IMR-90 (cell line): Measurements from ENCODE around the gene TEKT4. TPM values are rescaled to one million over a fixed set of nuclear protein-coding genes. Genes with fewer than 3 reads are reported as not detected.

ENCODE experiments used
- ATAC-seq: fragments of 200-7000 bp; cut with Tn5 transposase; 2 replicates; pipeline ENCODE4 v1.9.1; 2020; ENCODE audit warnings: low read depth, mild to moderate bottlenecking, moderate library complexity
- BruUV-seq: library from RNA; stranded (reverse); fragments of 400-500 nt; replicated peaks from 2 replicates; lab custom pipeline; 2021; lab: Mats Ljungman, UMichigan
- CTCF ChIA-PET: fragments of 300-600 bp; formaldehyde crosslinking; extraction: SDS; loops from one replicate; lab custom pipeline; 2021; ENCODE audit warnings: antibody characterized with exemption; lab: Yijun Ruan, JAX
- POLR2A ChIA-PET: fragments of 300-600 bp; sonication (Branson Sonifier 250); formaldehyde crosslinking; loops from one replicate; lab custom pipeline; 2022; ENCODE audit warnings: antibody characterized with exemption; ENCODE audit not compliant: unreplicated experiment; lab: Charles Lee
- DNase-seq: peaks from one replicate; pipeline ENCODE4 v3.0.0; 2013
- H2AFZ ChIP-seq: replicated peaks from 2 replicates; pipeline ENCODE3; 2013; ENCODE audit warnings: low read length, mild to moderate bottlenecking; ENCODE audit not compliant: poor library complexity
- H2AK5ac ChIP-seq: 2 replicates; pipeline ENCODE4 v1.6.1; 2013; ENCODE audit warnings: low read depth, low read length, inconsistent platforms
- H2AK9ac ChIP-seq: replicated peaks from 2 replicates; pipeline ENCODE3; 2013; ENCODE audit warnings: mild to moderate bottlenecking, low read depth, low read length, moderate library complexity; ENCODE audit not compliant: poor library complexity
- H2BK120ac ChIP-seq: 2 replicates; pipeline ENCODE4 v1.6.1; 2013; ENCODE audit warnings: low read depth, low read length, inconsistent platforms
- H2BK15ac ChIP-seq: 3 replicates; pipeline ENCODE4 v1.6.1; 2013; ENCODE audit warnings: low read depth, low read length, inconsistent platforms
- H2BK20ac ChIP-seq: 2 replicates; pipeline ENCODE4 v1.6.1; 2013; ENCODE audit warnings: low read depth, mild to moderate bottlenecking, inconsistent platforms, low read length, moderate library complexity
- H2BK5ac ChIP-seq: 2 replicates; pipeline ENCODE4 v1.6.1; 2013; ENCODE audit warnings: mild to moderate bottlenecking, low read depth, low read length, inconsistent platforms; ENCODE audit not compliant: poor library complexity, severe bottlenecking
- H3K14ac ChIP-seq: replicated peaks from 2 replicates; pipeline ENCODE4 v1.6.1; 2013; ENCODE audit warnings: low read depth, low read length, inconsistent platforms
- H3K18ac ChIP-seq: 2 replicates; pipeline ENCODE4 v1.6.1; 2013; ENCODE audit warnings: low read depth, low read length, control low read depth
- H3K23ac ChIP-seq: 2 replicates; pipeline ENCODE4 v1.6.1; 2013; ENCODE audit warnings: low read depth, low read length, inconsistent platforms
- H3K27ac ChIP-seq: 2 replicates; pipeline ENCODE4 v1.5.1; 2013; ENCODE audit warnings: mild to moderate bottlenecking, control low read depth, low read length; ENCODE audit not compliant: insufficient read depth
- H3K27me3 ChIP-seq: 2 replicates; pipeline ENCODE4 v1.6.1; 2013; ENCODE audit warnings: low read length; ENCODE audit not compliant: control insufficient read depth, insufficient read depth
- H3K36me3 ChIP-seq: 2 replicates; pipeline ENCODE4 v1.6.1; 2013; ENCODE audit warnings: low read length, mixed read lengths; ENCODE audit not compliant: control insufficient read depth, insufficient read depth
- H3K4ac ChIP-seq: 2 replicates; pipeline ENCODE4 v1.6.1; 2013; ENCODE audit warnings: low read depth, low read length, inconsistent platforms
- H3K4me1 ChIP-seq: 2 replicates; pipeline ENCODE4 v1.6.1; 2013; ENCODE audit warnings: low read length, mixed read lengths; ENCODE audit not compliant: control insufficient read depth, insufficient read depth
- H3K4me2 ChIP-seq: 2 replicates; pipeline ENCODE4 v1.6.1; 2013; ENCODE audit warnings: low read depth, mild to moderate bottlenecking, control low read depth, low read length, moderate library complexity
- H3K4me3 ChIP-seq: 2 replicates; pipeline ENCODE4 v1.5.1; 2013; ENCODE audit warnings: low read depth, mild to moderate bottlenecking, control low read depth, low read length, moderate library complexity; ENCODE audit not compliant: insufficient read depth
- H3K56ac ChIP-seq: 2 replicates; pipeline ENCODE4 v1.6.1; 2013; ENCODE audit warnings: low read length, inconsistent platforms; ENCODE audit not compliant: insufficient read depth; ENCODE audit errors: extremely low read depth
- H3K79me1 ChIP-seq, 2 experiments: 2 replicates each; pipeline ENCODE4 v1.6.1; 2013; ENCODE audit warnings: low read length in 2 of 2, inconsistent platforms in 1 of 2, low read depth in 1 of 2
- H3K9ac ChIP-seq: 2 replicates; pipeline ENCODE4 v1.6.1; 2013; ENCODE audit warnings: low read depth, low read length, control low read depth
- H3K9me1 ChIP-seq: 2 replicates; pipeline ENCODE4 v1.6.1; 2013; ENCODE audit warnings: low read length, inconsistent platforms; ENCODE audit not compliant: insufficient read depth
- H3K9me3 ChIP-seq: 2 replicates; pipeline ENCODE4 v1.6.1; 2013; ENCODE audit warnings: low read length; ENCODE audit not compliant: control insufficient read depth, insufficient read depth
- H4K20me1 ChIP-seq: 2 replicates; pipeline ENCODE4 v1.6.1; 2013; ENCODE audit warnings: low read length, inconsistent platforms; ENCODE audit not compliant: insufficient read depth
- H4K5ac ChIP-seq: 2 replicates; pipeline ENCODE4 v1.6.1; 2013; ENCODE audit warnings: mild to moderate bottlenecking, low read depth, low read length, control low read depth
- H4K8ac ChIP-seq, 2 experiments: 2 replicates each; pipeline ENCODE4 v1.6.1; 2013; ENCODE audit warnings: low read depth in 2 of 2, low read length in 2 of 2, control low read depth in 1 of 2, inconsistent platforms in 1 of 2
- H4K91ac ChIP-seq: 2 replicates; pipeline ENCODE4 v1.6.1; 2013; ENCODE audit warnings: low read depth, low read length, inconsistent platforms; ENCODE audit not compliant: insufficient read depth
- CEBPB ChIP-seq: IDR thresholded peaks from 2 replicates; pipeline ENCODE4 v1.6.1; 2012; ENCODE audit warnings: low read depth, low read length, improper control_type of control experiment
- CHD1 ChIP-seq: IDR thresholded peaks from 2 replicates; pipeline ENCODE4 v1.6.1; 2012; ENCODE audit warnings: low read depth, low read length, improper control_type of control experiment
- FOS ChIP-seq: fragments of 150-350 bp; IDR thresholded peaks from 2 replicates; pipeline ENCODE4 v1.6.1; 2016; ENCODE audit warnings: low read depth, low read length
- MAFK ChIP-seq: IDR thresholded peaks from 2 replicates; pipeline ENCODE4 v1.6.1; 2012; ENCODE audit warnings: low read depth, low read length, improper control_type of control experiment
- NFE2L2 ChIP-seq: fragments of 150-350 bp; IDR thresholded peaks from 2 replicates; pipeline ENCODE4 v1.6.1; 2016; ENCODE audit warnings: low read depth, mild to moderate bottlenecking, low read length
- RAD21 ChIP-seq: IDR thresholded peaks from 2 replicates; pipeline ENCODE4 v1.6.1; 2012; ENCODE audit warnings: low read length, improper control_type of control experiment
- RFX5 ChIP-seq: IDR thresholded peaks from 2 replicates; pipeline ENCODE4 v1.8.0; 2012; ENCODE audit warnings: low read depth, mild to moderate bottlenecking, low read length, moderate library complexity
- SMC3 ChIP-seq: fragments of 150-350 bp; IDR thresholded peaks from 2 replicates; pipeline ENCODE4 v1.6.1; 2016; ENCODE audit warnings: low read depth, mild to moderate bottlenecking, antibody characterized with exemption, low read length, moderate library complexity
- WGBS, 2 experiments: methylation state at CpG; one replicate each; pipeline versions ENCODE4 v1.1.5 to v1.1.7; 2013; ENCODE audit warnings: missing lambda C conversion rate in 2 of 2; ENCODE audit not compliant: insufficient read length in 1 of 2; ENCODE audit errors: extremely low coverage in 2 of 2; 5-methylcytosine and 5-hydroxymethylcytosine counted together
- dilution Hi-C: fragments of 300-500 bp; cut with HindIII; formaldehyde crosslinking; loops from one replicate; pipeline ENCODE4 v1.14.3; 2018; ENCODE audit warnings: low sequenced_read_pairs; ENCODE audit not compliant: unreplicated experiment
- in situ Hi-C: fragments of 300-500 bp; cut with MboI; formaldehyde crosslinking; loops from 3 replicates; pipeline ENCODE4 v1.14.3; 2019; ENCODE audit warnings: low sequenced_read_pairs, inconsistent platforms, mixed read lengths
- intact Hi-C: fragments of 100-400 bp; cut with micrococcal nuclease; formaldehyde crosslinking; loops from 2 replicates; pipeline ENCODE4 v1.10.0; 2022
- polyA plus RNA-seq, 3 experiments: library from polyadenylated mRNA; depleted of rRNA; stranded (reverse); fragments of >200 nt; gene quantifications; 2 replicates each; pipeline ENCODE4 v1.2.3, GENCODE V29; 2012; ENCODE audit warnings: low replicate concordance in 1 of 3
- total RNA-seq: library from RNA; depleted of rRNA; stranded (reverse); fragments of >200 nt; gene quantifications from 2 replicates; pipeline ENCODE4 v1.2.3, GENCODE V29; 2012
- TF ChIP-seq, protein P1 (sequence below): fragments of 150-350 bp; IDR thresholded peaks from 2 replicates; pipeline ENCODE4 v1.6.1; 2016; ENCODE audit warnings: low read depth, mild to moderate bottlenecking, low read length, moderate library complexity, borderline replicate concordance
- TF ChIP-seq, protein P2 (sequence below): fragments of 150-350 bp; IDR thresholded peaks from 2 replicates; pipeline ENCODE4 v1.6.1; 2017; ENCODE audit warnings: mild to moderate bottlenecking, antibody characterized with exemption, low read length, low read depth

The TEKT4 gene
- total and polyA plus RNA-seq, 2 of the 4 experiments (the other 2 are of a cell fraction) = not detected

DNA sequence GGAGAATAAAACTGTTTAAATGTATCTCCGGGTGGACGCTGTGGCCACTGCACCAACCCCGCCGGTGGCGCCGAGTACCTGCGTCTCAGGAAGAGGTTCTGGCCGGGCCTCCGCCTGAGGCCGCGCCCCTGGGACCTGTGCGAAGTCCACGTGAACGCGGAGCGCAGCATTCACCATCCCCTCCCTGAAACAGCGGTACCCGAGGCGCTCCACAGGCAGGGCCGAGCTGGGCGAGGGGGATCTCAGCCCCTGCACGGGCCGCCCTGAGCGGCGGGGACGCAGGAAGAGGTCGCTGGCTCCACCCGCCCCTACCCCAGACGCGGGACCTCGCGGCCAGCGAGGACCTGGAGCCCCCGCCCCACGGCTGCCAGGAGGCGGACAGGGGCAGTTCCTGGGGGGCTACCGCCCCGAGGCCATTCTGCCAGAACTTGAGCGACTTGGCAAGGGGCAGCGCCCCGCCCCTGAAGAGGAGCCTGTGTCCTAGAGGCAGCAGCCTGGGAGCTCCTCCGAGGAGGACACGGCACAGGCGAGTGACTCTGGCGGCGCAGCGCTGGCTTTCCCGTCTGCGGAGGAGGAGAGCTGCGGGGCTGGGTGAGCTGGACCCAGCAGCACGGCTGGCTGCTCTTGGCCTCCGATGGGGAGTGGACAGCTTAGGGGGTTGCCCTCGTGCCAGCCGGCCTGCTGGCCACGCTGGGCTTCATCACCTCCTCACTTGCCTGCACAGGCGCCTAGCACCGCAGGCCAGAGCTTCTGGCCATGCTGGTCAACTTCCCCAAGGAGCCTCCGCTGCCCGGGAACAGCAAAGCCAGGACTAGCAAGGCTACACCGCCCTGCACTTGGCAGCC is 9.7 kb upstream of the TEKT4 start:
- CTCF ChIA-PET = no interaction called here
- ATAC-seq (no peak), DNase-seq (no peak)
- WGBS, 2 experiments = 4% methylated on average over 19 of the region's 60 CpGs; no CpG with 5 or more reads in 1 of the 2 experiments
- Histone ChIP-seq H3K4me1 (no peaks in the 10 kb centered on the region), H3K4me2 (no peak overlapping the region), H3K14ac (no peak overlapping the region), H4K91ac (no peak overlapping the region), H3K18ac (no peak overlapping the region), H2AFZ (peak overlapping the region; percentile 32), H4K5ac (no peak overlapping the region), H2AK5ac (no peak overlapping the region), H2BK120ac (no peak overlapping the region), H2AK9ac (no peak overlapping the region), H3K4me3 (no peak overlapping the region), H4K20me1 (no peaks in the 10 kb centered on the region), H2BK20ac (no peak overlapping the region), H3K27ac (no peak overlapping the region), H2BK15ac (no peak overlapping the region), H3K9me1 (no peaks in the 10 kb centered on the region), H4K8ac (no peak overlapping the region), H3K4ac (no peak overlapping the region), H3K23ac (no peak overlapping the region), H3K56ac (no peak overlapping the region), H3K9me3 (no peaks in the 10 kb centered on the region), H3K36me3 (no peaks in the 10 kb centered on the region), H3K27me3 (peaks cover 13% of the 10 kb centered on the region; the same call in 1 of the 2 replicates), H3K79me1 (no peaks in the 10 kb centered on the region), H3K9ac (no peak overlapping the region), H2BK5ac (no peak overlapping the region)
- POLR2A ChIA-PET = no interaction called here
- intact Hi-C loops (no loop called here), in situ Hi-C loops (no loop called here), dilution Hi-C loops (no loop called here)
- TF ChIP-seq, protein P1, sequence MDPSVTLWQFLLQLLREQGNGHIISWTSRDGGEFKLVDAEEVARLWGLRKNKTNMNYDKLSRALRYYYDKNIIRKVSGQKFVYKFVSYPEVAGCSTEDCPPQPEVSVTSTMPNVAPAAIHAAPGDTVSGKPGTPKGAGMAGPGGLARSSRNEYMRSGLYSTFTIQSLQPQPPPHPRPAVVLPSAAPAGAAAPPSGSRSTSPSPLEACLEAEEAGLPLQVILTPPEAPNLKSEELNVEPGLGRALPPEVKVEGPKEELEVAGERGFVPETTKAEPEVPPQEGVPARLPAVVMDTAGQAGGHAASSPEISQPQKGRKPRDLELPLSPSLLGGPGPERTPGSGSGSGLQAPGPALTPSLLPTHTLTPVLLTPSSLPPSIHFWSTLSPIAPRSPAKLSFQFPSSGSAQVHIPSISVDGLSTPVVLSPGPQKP = no peak
- TF ChIP-seq RFX5 (no peak), CEBPB (no peak), FOS (no peak), RAD21 (no peak), CHD1 (no peak), SMC3 (no peak), NFE2L2 (no peak), MAFK (no peak)
- TF ChIP-seq, protein P2, sequence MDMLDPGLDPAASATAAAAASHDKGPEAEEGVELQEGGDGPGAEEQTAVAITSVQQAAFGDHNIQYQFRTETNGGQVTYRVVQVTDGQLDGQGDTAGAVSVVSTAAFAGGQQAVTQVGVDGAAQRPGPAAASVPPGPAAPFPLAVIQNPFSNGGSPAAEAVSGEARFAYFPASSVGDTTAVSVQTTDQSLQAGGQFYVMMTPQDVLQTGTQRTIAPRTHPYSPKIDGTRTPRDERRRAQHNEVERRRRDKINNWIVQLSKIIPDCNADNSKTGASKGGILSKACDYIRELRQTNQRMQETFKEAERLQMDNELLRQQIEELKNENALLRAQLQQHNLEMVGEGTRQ = no peak
- BruUV-seq = no TSS peak
